Erythroblast (primary cell): ENCODE data around the gene DNAH10.

Experiments used
- GATA1 ChIP-seq: IDR thresholded peaks from 2 replicates; pipeline ENCODE4 v1.6.1; 2011; ENCODE audit warnings: low read depth, mild to moderate bottlenecking, control low read depth, low read length, moderate library complexity
- POLR2A ChIP-seq: IDR thresholded peaks from 2 replicates; pipeline ENCODE4 v1.6.1; 2011; ENCODE audit warnings: mild to moderate bottlenecking, low read length

- TF ChIP-seq POLR2A: no peak
- TF ChIP-seq GATA1: no peak
Observed at GRCh38 chr12:123886931-123887582, 125.0 kb downstream of the DNAH10 start.
